Astrocyte (in vitro differentiated cells and primary cell): ENCODE measurements around the gene SGCE.

ENCODE experiments used
- EZH2 ChIP-seq: IDR thresholded peaks from 2 replicates; pipeline ENCODE4 v1.6.1; 2012; ENCODE audit warnings: mild to moderate bottlenecking, low read length, inconsistent platforms; ENCODE audit not compliant: insufficient read depth
- TF ChIP-seq, protein P1 (sequence below): IDR thresholded peaks from 2 replicates; pipeline ENCODE4 v1.5.1; 2011; ENCODE audit warnings: low read depth, mild to moderate bottlenecking, inconsistent platforms, low read length, moderate library complexity; ENCODE audit not compliant: insufficient read depth

DNA sequence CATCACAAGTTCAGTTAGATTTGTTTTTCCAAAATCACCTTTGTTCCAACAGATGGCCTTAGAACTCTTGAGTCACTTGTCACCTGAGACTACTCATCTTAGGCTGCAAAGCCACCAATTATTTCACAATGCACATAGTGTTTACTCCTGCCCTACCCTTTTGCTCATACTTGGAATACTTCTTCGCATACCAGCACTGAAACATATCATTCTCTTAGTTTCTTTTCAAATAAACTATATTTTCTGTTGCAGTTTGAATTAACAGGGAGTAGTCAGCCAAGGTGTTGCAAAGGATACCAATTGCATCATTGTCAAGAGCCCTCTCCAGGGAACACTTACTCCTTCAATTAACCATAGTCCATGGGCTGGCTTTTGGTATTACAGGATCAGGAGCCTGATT, 75.3 kb downstream of the SGCE start:
- TF ChIP-seq, protein P1, sequence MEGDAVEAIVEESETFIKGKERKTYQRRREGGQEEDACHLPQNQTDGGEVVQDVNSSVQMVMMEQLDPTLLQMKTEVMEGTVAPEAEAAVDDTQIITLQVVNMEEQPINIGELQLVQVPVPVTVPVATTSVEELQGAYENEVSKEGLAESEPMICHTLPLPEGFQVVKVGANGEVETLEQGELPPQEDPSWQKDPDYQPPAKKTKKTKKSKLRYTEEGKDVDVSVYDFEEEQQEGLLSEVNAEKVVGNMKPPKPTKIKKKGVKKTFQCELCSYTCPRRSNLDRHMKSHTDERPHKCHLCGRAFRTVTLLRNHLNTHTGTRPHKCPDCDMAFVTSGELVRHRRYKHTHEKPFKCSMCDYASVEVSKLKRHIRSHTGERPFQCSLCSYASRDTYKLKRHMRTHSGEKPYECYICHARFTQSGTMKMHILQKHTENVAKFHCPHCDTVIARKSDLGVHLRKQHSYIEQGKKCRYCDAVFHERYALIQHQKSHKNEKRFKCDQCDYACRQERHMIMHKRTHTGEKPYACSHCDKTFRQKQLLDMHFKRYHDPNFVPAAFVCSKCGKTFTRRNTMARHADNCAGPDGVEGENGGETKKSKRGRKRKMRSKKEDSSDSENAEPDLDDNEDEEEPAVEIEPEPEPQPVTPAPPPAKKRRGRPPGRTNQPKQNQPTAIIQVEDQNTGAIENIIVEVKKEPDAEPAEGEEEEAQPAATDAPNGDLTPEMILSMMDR: no peak
- TF ChIP-seq EZH2: no peak
